Caco-2 (cell line): ENCODE measurements around the gene PARP3. TPM values are rescaled to one million over a fixed set of nuclear protein-coding genes. Genes with fewer than 3 reads are reported as not detected.

Experiments
- BruUV-seq: library from RNA; stranded (reverse); fragments of 400-500 nt; replicated peaks from 2 replicates; lab custom pipeline; 2021; lab: Mats Ljungman, UMichigan
- CTCF ChIA-PET: fragments of 300-600 bp; sonication (Branson Sonifier 250); formaldehyde crosslinking; loops from one replicate; lab custom pipeline; 2022; ENCODE audit warnings: antibody characterized with exemption; lab: Charles Lee
- POLR2A ChIA-PET: fragments of 300-600 bp; sonication (Branson Sonifier 250); formaldehyde crosslinking; loops from one replicate; lab custom pipeline; 2022; ENCODE audit warnings: antibody characterized with exemption; lab: Charles Lee
- DNase-seq, 2 experiments: peaks; one replicate each; pipeline versions ENCODE4 v3.0.0 to v3.0.0-alpha.2; 2020 to 2022
- H3K27me3 ChIP-seq: replicated peaks from 2 replicates; pipeline ENCODE4 v1.6.0; 2011; ENCODE audit warnings: low read length; ENCODE audit not compliant: control insufficient read depth, insufficient read depth
- H3K36me3 ChIP-seq: 2 replicates; pipeline ENCODE4 v1.5.1; 2011; ENCODE audit warnings: low read length; ENCODE audit not compliant: control insufficient read depth, insufficient read depth
- H3K4me1 ChIP-seq: fragments of 250-450 bp; sonication (Bioruptor Pico); 2 replicates; pipeline ENCODE4 v1.5.1; 2020; ENCODE audit warnings: mild to moderate bottlenecking
- H3K4me3 ChIP-seq: 2 replicates; pipeline ENCODE4 v1.5.1; 2011; ENCODE audit warnings: low read depth, mild to moderate bottlenecking, control low read depth, low read length
- H3K9me3 ChIP-seq: fragments of 250-450 bp; sonication (Bioruptor Pico); 2 replicates; pipeline ENCODE4 v1.5.1; 2020; ENCODE audit warnings: mild to moderate bottlenecking, moderate library complexity
- H3K27ac Mint-ChIP-seq: one replicate; pipeline ENCODE4 v1.8.0; 2022; ENCODE audit warnings: mixed read lengths; ENCODE audit not compliant: unreplicated experiment
- H3K27me3 Mint-ChIP-seq: one replicate; pipeline ENCODE4 v1.8.0; 2022; ENCODE audit warnings: mixed read lengths; ENCODE audit not compliant: insufficient read depth, unreplicated experiment
- H3K36me3 Mint-ChIP-seq: one replicate; pipeline ENCODE4 v1.8.0; 2022; ENCODE audit warnings: mild to moderate bottlenecking, mixed read lengths; ENCODE audit not compliant: insufficient read depth, unreplicated experiment
- H3K4me1 Mint-ChIP-seq: one replicate; pipeline ENCODE4 v1.8.0; 2022; ENCODE audit warnings: low read depth, mixed read lengths; ENCODE audit not compliant: unreplicated experiment
- H3K4me3 Mint-ChIP-seq: one replicate; pipeline ENCODE4 v1.8.0; 2022; ENCODE audit warnings: mild to moderate bottlenecking, moderate library complexity, mixed read lengths; ENCODE audit not compliant: unreplicated experiment
- H3K9me3 Mint-ChIP-seq: one replicate; pipeline ENCODE4 v1.8.0; 2022; ENCODE audit warnings: mixed read lengths; ENCODE audit not compliant: unreplicated experiment
- CTCF ChIP-seq, 2 experiments: fragments of 200-600 bp in 1 of 2; IDR thresholded peaks; 1 replicate in 1 of 2; 2 replicates in 1 of 2; pipeline versions ENCODE4 v1.5.1 to v1.8.0; 2011 to 2022; ENCODE audit warnings: antibody characterized with exemption in 1 of 2, control low read depth in 1 of 2, inconsistent platforms in 1 of 2, low read depth in 1 of 2, low read length in 1 of 2, mild to moderate bottlenecking in 1 of 2, moderate library complexity in 1 of 2; ENCODE audit not compliant: insufficient read depth in 1 of 2, severe bottlenecking in 1 of 2, unreplicated experiment in 1 of 2
- intact Hi-C: fragments of 100-400 bp; cut with micrococcal nuclease; formaldehyde crosslinking; loops from one replicate; pipeline ENCODE4 v1.10.0; 2022; ENCODE audit not compliant: unreplicated experiment
- total RNA-seq: library from RNA; stranded (reverse); gene quantifications from 2 replicates; pipeline ENCODE4 v1.2.3, GENCODE V29; 2022

PARP3 gene
- total RNA-seq, 1 experiment from 2014 or later: 3.3 TPM

- Histone ChIP-seq H3K4me3 (peak overlapping the region; percentile 46), H3K9me3 (no peaks in the 10 kb centered on the region), H3K36me3 (peaks cover 3% of the 10 kb centered on the region), H3K27me3 (no peaks in the 10 kb centered on the region), H3K4me1 (peaks cover 46% of the 10 kb centered on the region)
- DNase-seq: no peak
- no peaks in the 10 kb centered on the region for H3K27me3 Mint-ChIP-seq
- peak overlapping the region; percentile 86 for H3K27ac Mint-ChIP-seq
- BruUV-seq: TSS peak; percentile 95
- H3K4me1 Mint-ChIP-seq: peaks cover 20% of the 10 kb centered on the region
- intact Hi-C loops: loop anchor here (1.0 to 2.0 kb wide), 2 partner anchors 12 to 15 kb away; partner anchors contain the start of gene RPL29
- peaks cover 26% of the 10 kb centered on the region for H3K36me3 Mint-ChIP-seq
- ChIA-PET POLR2A (interaction anchor here (0.5 to 2.1 kb wide), 12 partner anchors 8 to 598 kb away, joined by 3 to 30 read pairs (median 10); partner anchors contain the start of genes ABHD14A, ABHD14B, DUSP7 and MANF), CTCF (interaction anchor here (0.6 to 2.2 kb wide), 9 partner anchors 10 to 654 kb away, joined by 3 to 51 read pairs (median 8); partner anchors contain the start of genes ABHD14A, ABHD14B, PARP3 and PCBP4)
- TF ChIP-seq CTCF (IDR thresholded peaks at IDR 0.05; ENCODE audit: insufficient read depth in 1 of 2, low read depth in 1 of 2, low read length in 1 of 2, severe bottlenecking in 1 of 2, unreplicated experiment in 1 of 2): no peak
- H3K9me3 Mint-ChIP-seq: no peaks in the 10 kb centered on the region
- peak overlapping the region; percentile 99 for H3K4me3 Mint-ChIP-seq
Observed at GRCh38 chr3:51983578-51984268, 41.6 kb downstream of the PARP3 start.

GRCh38 chr3:51984269-51984647 lies 42.1 kb downstream of the PARP3 start:
- Histone ChIP-seq H3K4me1 (peaks cover 46% of the 10 kb centered on the region), H3K27me3 (no peaks in the 10 kb centered on the region), H3K9me3 (no peaks in the 10 kb centered on the region), H3K36me3 (peaks cover 3% of the 10 kb centered on the region), H3K4me3 (peak overlapping the region; percentile 46)
- Mint-ChIP-seq H3K27me3 (no peaks in the 10 kb centered on the region), H3K9me3 (no peaks in the 10 kb centered on the region), H3K4me1 (peaks cover 23% of the 10 kb centered on the region), H3K36me3 (peaks cover 31% of the 10 kb centered on the region), H3K27ac (peak overlapping the region; percentile 86), H3K4me3 (peak overlapping the region; percentile 99)
- TF ChIP-seq CTCF (IDR thresholded peaks at IDR 0.05; ENCODE audit: insufficient read depth in 1 of 2, low read depth in 1 of 2, low read length in 1 of 2, severe bottlenecking in 1 of 2, unreplicated experiment in 1 of 2): no peak
- no TSS peak for BruUV-seq
- intact Hi-C loops: no loop called here
- CTCF ChIA-PET: no interaction called here
- POLR2A ChIA-PET: interaction anchor here (0.7 kb wide), 1 partner anchor 42 kb away, joined by 11 read pairs; the partner anchor contains the start of genes PARP3 and RRP9
- no peak for DNase-seq

DNA sequence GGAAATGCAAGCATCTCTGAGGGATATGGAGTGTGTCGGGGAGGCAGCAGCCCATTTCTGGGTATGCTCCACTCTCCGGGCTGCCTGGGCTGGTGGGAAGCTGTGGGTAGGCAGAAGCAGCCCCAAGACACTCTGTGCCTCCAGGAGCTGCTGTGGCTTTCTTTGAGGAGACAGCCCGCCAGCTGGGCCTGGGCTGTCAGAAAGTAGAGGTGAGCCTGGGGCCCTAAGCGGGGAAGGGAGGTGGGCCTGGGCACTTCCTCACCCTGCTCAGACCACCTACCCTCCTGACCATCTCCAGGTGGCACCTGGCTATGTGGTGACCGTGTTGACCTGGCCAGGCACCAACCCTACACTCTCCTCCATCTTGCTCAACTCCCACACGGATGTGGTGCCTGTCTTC lies 42.9 kb downstream of the PARP3 start:
- CTCF ChIA-PET: no interaction called here
- POLR2A ChIA-PET: interaction anchor here (0.6 to 0.7 kb wide), 4 partner anchors 19 to 1619 kb away, joined by 3 to 13 read pairs (median 7); no protein-coding TSS in a partner anchor
- no peaks in the 10 kb centered on the region for H3K9me3 Mint-ChIP-seq
- H3K9me3 ChIP-seq: no peaks in the 10 kb centered on the region
- TF ChIP-seq CTCF (IDR thresholded peaks at IDR 0.05; ENCODE audit: insufficient read depth in 1 of 2, low read depth in 1 of 2, low read length in 1 of 2, severe bottlenecking in 1 of 2, unreplicated experiment in 1 of 2): no peak
- H3K4me1 ChIP-seq: peaks cover 46% of the 10 kb centered on the region
- intact Hi-C loops: no loop called here
- H3K27ac Mint-ChIP-seq: peak overlapping the region; percentile 86
- H3K4me3 Mint-ChIP-seq: peak overlapping the region; percentile 99
- peaks cover 23% of the 10 kb centered on the region for H3K4me1 Mint-ChIP-seq
- H3K36me3 ChIP-seq: peaks cover 3% of the 10 kb centered on the region
- no peak for DNase-seq
- H3K27me3 Mint-ChIP-seq: no peaks in the 10 kb centered on the region
- BruUV-seq: no TSS peak
- no peak overlapping the region for H3K4me3 ChIP-seq
- H3K27me3 ChIP-seq: no peaks in the 10 kb centered on the region
- H3K36me3 Mint-ChIP-seq: peaks cover 34% of the 10 kb centered on the region
